C4-2B (cell line): ENCODE measurements around the gene IMMT.

ENCODE experiments used
- H3K27ac ChIP-seq: fragments of 450-650 bp; 2 replicates; pipeline ENCODE4 v1.5.1; 2017
- CTCF ChIP-seq: fragments of 450-650 bp; conservative IDR thresholded peaks from 2 replicates; pipeline ENCODE4 v1.5.1; 2017; ENCODE audit warnings: mild to moderate bottlenecking
- ZFX ChIP-seq: fragments of 450-650 bp; IDR thresholded peaks from 2 replicates; pipeline ENCODE4 v1.6.1; 2017

Gene IMMT

GRCh38 chr2:86239326-86239725, 44.1 kb upstream of the IMMT start:
- TF ChIP-seq CTCF (no peak), ZFX (no peak)
- H3K27ac ChIP-seq = no peak overlapping the region

GRCh38 chr2:86238354-86238753, 43.1 kb upstream of the IMMT start:
- H3K27ac ChIP-seq = no peak overlapping the region
- no peak for TF ChIP-seq CTCF
- TF ChIP-seq ZFX = no peak

- H3K27ac ChIP-seq = no peak overlapping the region
- no peak for TF ChIP-seq CTCF
- TF ChIP-seq ZFX = no peak
Observed at GRCh38 chr2:86237172-86237571, 41.9 kb upstream of the IMMT start.

GRCh38 chr2:86235196-86235980, 40.1 kb upstream of the IMMT start:
- no peak overlapping the region for H3K27ac ChIP-seq
- TF ChIP-seq CTCF (no peak), ZFX (no peak)

GRCh38 chr2:86234563-86235131, 39.4 kb upstream of the IMMT start:
- H3K27ac ChIP-seq = no peak overlapping the region

GRCh38 chr2:86233436-86233835, 38.2 kb upstream of the IMMT start:
- TF ChIP-seq ZFX = no peak
- TF ChIP-seq CTCF = no peak
- no peak overlapping the region for H3K27ac ChIP-seq

More at GRCh38 chr2:86234563-86235131, 39.4 kb upstream of the IMMT start:
- no peak for TF ChIP-seq CTCF
- TF ChIP-seq ZFX = no peak

GRCh38 chr2:86232910-86233309, 37.6 kb upstream of the IMMT start:
- TF ChIP-seq ZFX (no peak), CTCF (no peak)
- H3K27ac ChIP-seq = no peak overlapping the region
